Breast epithelium (tissue), 3 donors: ENCODE measurements around the gene LONP1.

Experiments
- CTCF ChIP-seq, 3 donors: fragments of 450-650 bp; IDR thresholded peaks; one replicate each; pipeline ENCODE4 v1.5.1; 2016 to 2017; ENCODE audit warnings: antibody characterized with exemption in 3 of 3, mild to moderate bottlenecking in 3 of 3, moderate library complexity in 3 of 3
- POLR2AphosphoS5 ChIP-seq, 3 donors: sonication (generic); formaldehyde crosslinking; IDR thresholded peaks; one replicate each; pipeline ENCODE4 v1.6.1; 2017; ENCODE audit warnings: antibody characterized with exemption in 3 of 3

DNA sequence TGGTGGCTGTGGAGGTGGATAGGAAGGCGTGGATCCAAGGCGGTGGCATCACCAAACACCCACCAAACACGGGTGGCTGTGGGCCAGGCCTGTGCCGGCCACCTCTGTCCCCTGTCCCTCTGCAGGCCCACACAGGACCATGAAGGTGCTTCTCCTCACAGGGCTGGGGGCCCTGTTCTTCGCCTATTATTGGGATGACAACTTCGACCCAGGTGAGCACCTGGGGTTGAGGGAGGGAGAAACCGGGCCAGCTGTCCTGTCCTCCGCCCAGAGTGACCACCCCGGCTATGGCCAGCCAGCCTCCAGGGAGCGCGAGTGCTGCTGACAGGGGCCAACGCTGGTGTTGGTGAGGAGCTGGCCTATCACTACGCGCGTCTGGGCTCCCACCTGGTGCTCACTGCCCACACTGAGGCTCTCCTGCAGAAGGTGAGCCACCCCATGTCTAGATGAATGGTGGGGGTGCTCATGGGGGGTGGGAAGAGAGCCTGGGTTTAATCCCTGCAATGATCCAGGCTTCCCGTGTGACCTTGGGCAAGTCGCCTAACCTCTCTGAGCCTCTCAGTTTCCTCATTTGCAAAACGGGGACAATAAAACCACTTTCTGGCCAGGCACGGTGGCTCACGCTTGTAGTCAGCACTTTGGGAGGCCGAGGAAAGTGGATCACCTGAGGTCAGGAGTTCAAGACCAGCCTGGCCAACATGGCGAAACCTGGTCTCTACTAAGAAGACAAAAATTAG, 35.1 kb downstream of the LONP1 start:
- TF ChIP-seq CTCF (IDR thresholded peaks at IDR 0.05), result no peak
- TF ChIP-seq POLR2AphosphoS5 (IDR thresholded peaks at IDR 0.05), result no peak
